ENCODE results near the gene TBC1D2. TPM values are rescaled to one million over a fixed set of nuclear protein-coding genes. Genes with fewer than 3 reads are reported as not detected.
"Not testable (repeated sequence)": the region's sequence is repeated elsewhere in the genome, so short reads cannot be mapped to it uniquely, and the experiment has no call there.

TBC1D2 gene
- 1 to 10 TPM; 3.1 to 4.9 (median 3.6) TPM for polyA plus RNA-seq (ENCODE audit: insufficient read length in 4 of 4)

GRCh38 chr9:98255578-98256296 is at the start of gene TBC1D2:
Gene TBC1D2, minus strand, starts transcription at chr9:98255649. Its CDS starts 108 bp downstream, at chr9:98255541.
- peak; percentile 92 to 95 (median 94) for DNase-seq (ENCODE audit: low read depth in 4 of 4, low spot score in 2 of 4)

GRCh38 chr9:98304381-98304780 is 48.9 kb upstream of the TBC1D2 start:
- no peak for DNase-seq (ENCODE audit: low read depth in 4 of 4, low spot score in 2 of 4)

GRCh38 chr9:98303633-98304125 is 48.2 kb upstream of the TBC1D2 start:
- no peak for DNase-seq (ENCODE audit: low read depth in 4 of 4, low spot score in 2 of 4)

GRCh38 chr9:98302938-98303632 is 47.6 kb upstream of the TBC1D2 start:
- no peak for DNase-seq (ENCODE audit: low read depth in 4 of 4, low spot score in 2 of 4)

- DNase-seq (ENCODE audit: low read depth in 4 of 4, low spot score in 2 of 4): no peak
These were observed 46.7 kb upstream of the TBC1D2 start for GRCh38 chr9:98302150-98302549.

GRCh38 chr9:98300611-98301010 is 45.2 kb upstream of the TBC1D2 start:
- DNase-seq (ENCODE audit: low read depth in 4 of 4, low spot score in 2 of 4): no peak

GRCh38 chr9:98298476-98298875 is 43.0 kb upstream of the TBC1D2 start:
- DNase-seq (ENCODE audit: low read depth in 4 of 4, low spot score in 2 of 4): no peak

- no peak for DNase-seq (ENCODE audit: low read depth in 4 of 4, low spot score in 2 of 4)
These were observed 40.4 kb upstream of the TBC1D2 start for GRCh38 chr9:98295824-98296223.

- DNase-seq (ENCODE audit: low read depth in 4 of 4, low spot score in 2 of 4): no peak
These were observed 36.4 kb upstream of the TBC1D2 start for GRCh38 chr9:98291820-98292219.

- no peak for DNase-seq (ENCODE audit: low read depth in 4 of 4, low spot score in 2 of 4)
These were observed 35.0 kb upstream of the TBC1D2 start for GRCh38 chr9:98290411-98290810.

- DNase-seq (ENCODE audit: low read depth in 4 of 4, low spot score in 2 of 4): no peak
These were observed 34.3 kb upstream of the TBC1D2 start for GRCh38 chr9:98289614-98290201.

- no peak for DNase-seq (ENCODE audit: low read depth in 4 of 4, low spot score in 2 of 4)
These were observed 33.4 kb upstream of the TBC1D2 start for GRCh38 chr9:98288881-98289280.

GRCh38 chr9:98287384-98287783 is 31.9 kb upstream of the TBC1D2 start:
- no peak for DNase-seq (ENCODE audit: low read depth in 4 of 4, low spot score in 2 of 4)

- no peak for DNase-seq (ENCODE audit: low read depth in 4 of 4, low spot score in 2 of 4)
These were observed 30.0 kb upstream of the TBC1D2 start for GRCh38 chr9:98285446-98285845.

GRCh38 chr9:98284754-98285153 is 29.3 kb upstream of the TBC1D2 start:
- no peak for DNase-seq (ENCODE audit: low read depth in 4 of 4, low spot score in 2 of 4)

GRCh38 chr9:98283143-98283542 is 27.7 kb upstream of the TBC1D2 start:
- not testable (repeated sequence) for DNase-seq (ENCODE audit: low read depth in 4 of 4, low spot score in 2 of 4)

- no peak for DNase-seq (ENCODE audit: low read depth in 4 of 4, low spot score in 2 of 4)
These were observed 25.8 kb upstream of the TBC1D2 start for GRCh38 chr9:98281281-98281680.

GRCh38 chr9:98280574-98280973 is 25.1 kb upstream of the TBC1D2 start:
- DNase-seq (ENCODE audit: low read depth in 4 of 4, low spot score in 2 of 4): no peak

- no peak for DNase-seq (ENCODE audit: low read depth in 4 of 4, low spot score in 2 of 4)
These were observed 24.7 kb upstream of the TBC1D2 start for GRCh38 chr9:98280162-98280561.

- DNase-seq (ENCODE audit: low read depth in 4 of 4, low spot score in 2 of 4): no peak
These were observed 21.5 kb upstream of the TBC1D2 start for GRCh38 chr9:98276907-98277469.

GRCh38 chr9:98275159-98275558 is 19.7 kb upstream of the TBC1D2 start:
- no peak for DNase-seq (ENCODE audit: low read depth in 4 of 4, low spot score in 2 of 4)
